NCI-H128 (cell line): ENCODE measurements around the gene RUNX3.
A peak's percentile ranks its signal among the peaks of the same experiment; 100 is the strongest.

ENCODE experiments used
- DNase-seq: peaks from one replicate; lab custom pipeline; 2025; ENCODE audit not compliant: unreplicated experiment; lab: John Stamatoyannopoulos, UW

The RUNX3 gene

DNA sequence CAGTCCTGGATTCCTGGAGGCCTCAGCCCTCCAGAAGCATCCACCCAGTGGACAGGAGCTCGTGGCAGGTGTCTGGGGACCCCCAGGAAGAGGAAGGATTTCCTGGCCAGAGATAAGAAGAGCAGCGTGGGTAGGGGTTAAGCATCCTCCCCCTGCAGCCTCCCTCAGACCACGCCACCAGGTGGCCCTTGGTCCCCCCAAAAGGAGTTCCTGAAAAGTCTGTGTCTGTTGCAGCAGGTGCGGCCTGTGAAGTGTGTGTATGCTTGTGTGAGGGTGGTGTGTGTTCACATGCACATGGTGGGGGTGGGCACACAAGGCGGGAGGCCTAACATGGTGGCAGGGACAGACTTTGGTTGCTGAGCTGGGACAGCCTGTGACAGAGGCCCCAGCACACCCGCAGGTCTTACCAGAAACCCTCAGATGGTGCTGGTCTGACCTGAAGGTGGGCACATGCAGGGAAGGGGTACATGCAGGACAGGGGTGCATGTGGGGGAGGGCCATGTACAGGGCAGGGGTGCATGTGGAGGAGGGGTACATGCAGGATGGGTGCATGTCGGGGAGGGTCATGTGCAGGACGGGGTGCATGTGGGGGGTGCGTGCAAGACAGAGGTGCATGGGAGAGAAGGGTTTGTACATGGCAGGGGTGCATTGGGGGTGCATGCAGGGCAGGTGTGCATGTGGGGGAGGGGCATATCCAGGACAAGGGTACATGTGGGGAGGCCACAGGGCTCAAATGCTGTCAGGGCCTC, 18.2 kb upstream of the RUNX3 start:
- DNase-seq = no peak

DNA sequence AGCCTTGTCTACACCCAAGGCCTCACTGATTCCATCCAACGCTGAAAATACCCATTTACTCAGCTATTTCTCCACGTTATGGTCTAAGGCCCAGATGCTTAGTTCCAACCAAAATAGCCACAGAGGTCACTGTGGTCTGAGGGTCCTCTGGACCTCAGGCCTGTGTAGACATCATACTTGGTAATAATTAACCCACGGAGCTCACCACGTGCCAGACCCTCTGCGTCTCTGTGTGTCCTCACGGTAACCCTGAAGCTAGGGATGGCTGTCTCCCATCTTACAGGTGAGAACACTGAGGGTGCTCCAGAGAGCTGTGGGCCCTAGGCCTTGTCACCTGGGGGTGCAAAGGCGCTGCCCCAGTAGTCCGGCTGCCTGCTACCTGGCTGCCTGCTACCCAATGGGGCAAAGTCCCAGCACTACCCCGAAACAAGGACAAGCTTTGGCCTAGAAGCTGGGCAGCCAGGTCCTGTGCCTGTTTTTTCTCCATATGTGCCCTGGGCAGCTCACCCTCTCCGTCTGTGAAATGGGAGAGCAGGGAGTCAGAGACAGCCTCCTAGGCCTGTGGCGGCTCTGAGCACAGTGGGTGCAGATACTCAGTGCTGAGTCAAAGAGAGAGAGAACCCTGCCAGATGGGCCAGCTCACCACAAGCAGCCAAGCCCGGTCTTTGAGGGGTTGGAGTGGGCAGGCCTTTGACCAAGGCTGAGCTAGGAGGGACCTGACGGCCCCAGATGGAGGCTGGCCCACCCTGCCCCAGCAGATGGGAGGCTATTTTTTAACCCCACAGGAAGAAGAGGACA, 17.0 kb upstream of the RUNX3 start:
- DNase-seq = no peak

DNA sequence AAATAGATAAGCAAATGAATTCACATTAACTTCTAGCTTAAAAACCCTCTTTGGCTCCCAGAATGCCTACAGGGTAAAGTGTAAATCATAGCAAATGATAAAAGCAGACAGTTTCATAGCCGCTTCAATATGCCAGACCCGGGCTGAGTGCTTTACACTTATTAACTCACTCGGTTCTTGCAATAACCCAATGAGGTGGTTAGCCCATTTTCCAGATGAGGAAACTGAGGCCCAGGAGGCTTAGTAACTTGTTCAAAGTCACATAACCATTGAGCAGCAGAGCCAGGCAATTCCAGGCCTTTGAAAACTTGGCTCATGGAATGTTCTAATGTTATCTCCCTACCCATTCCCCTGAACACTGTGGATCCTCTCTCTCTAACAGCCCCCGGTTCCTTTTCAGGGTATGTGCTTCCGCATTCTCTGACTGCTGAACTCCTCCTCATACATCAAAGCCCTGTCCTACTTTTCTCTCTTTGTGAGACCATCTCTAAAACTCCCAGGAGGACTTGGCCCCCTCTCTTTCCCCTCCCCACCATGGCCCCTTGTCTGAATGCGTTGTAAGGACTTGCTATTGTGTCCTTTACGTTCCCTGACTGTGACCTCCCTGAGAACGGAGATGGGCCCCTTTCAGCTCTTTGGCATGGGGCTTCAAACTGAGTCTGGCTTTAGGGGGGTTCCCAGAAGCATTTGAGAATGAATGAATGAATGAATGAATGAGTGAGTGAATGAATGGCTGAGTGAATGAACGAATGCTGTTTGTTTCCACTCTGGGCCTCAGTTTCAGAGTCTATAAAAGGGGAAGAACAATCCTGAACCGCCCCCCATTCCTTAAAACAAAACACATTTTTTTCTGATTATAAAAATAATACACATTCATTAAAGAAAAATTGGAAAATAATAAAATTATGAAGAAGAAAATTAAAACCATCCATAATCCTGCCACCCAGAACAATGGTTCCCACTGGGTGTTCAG, 15.6 kb upstream of the RUNX3 start:
- no peak for DNase-seq

DNA sequence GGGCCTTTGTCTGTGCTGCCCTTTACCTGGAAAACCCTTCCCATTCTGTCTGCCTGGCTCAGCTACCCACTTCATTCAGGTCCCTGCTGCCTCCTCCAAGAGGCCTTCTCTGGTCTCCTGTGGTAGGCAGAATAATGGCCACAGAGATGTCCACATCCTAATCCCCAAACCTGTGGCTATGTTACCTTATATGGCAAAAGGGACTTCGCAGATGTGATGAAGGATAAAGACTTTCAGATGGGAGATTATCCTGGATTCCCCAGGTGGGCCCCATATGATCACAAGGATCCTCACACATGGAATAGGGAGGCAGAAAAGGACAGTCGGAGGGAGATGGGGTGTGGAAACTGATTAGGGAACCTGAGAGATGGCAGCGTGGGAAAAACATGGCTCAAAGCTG, 14.2 kb upstream of the RUNX3 start:
- DNase-seq = no peak

DNA sequence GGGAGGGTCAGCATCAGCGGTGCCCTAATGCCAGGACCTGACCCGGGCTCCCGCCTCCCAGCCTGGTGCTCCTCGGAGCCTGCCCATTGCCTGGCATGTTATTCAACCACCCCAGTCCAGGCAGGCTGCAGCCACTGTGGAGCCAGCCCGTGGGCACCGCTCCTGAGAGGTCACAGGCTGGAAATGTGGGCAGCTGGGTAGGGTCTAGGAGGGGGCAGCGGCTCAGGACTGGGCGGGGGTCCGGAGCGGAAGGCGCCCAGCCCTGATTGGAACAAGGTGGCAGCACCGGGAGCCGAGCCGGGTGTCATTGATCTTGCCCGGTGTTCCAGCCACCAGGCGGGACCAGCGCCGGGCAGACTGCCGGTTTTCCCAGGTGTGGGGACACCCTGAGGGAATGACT, 12.7 kb upstream of the RUNX3 start:
- no peak for DNase-seq

DNA sequence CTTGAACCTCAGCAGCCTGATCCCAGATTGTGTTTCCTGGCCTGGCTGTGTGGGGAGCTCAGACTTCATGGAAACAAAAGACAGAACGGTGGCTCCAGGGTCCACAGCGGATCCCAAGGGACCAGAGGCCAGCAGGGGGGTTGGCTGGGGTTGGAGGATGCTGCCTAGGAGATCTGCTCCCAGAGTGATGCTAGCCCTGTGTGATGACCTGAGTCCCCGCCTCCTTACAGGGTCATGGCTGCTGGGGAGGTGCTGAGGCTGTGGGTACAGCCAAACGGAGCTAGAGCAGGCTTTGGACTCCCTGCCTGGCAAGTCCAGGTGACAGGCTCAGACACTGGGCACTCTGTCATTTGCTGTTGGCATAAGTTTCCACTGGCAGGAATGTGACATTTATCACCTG, 11.5 kb upstream of the RUNX3 start:
- DNase-seq = no peak

DNA sequence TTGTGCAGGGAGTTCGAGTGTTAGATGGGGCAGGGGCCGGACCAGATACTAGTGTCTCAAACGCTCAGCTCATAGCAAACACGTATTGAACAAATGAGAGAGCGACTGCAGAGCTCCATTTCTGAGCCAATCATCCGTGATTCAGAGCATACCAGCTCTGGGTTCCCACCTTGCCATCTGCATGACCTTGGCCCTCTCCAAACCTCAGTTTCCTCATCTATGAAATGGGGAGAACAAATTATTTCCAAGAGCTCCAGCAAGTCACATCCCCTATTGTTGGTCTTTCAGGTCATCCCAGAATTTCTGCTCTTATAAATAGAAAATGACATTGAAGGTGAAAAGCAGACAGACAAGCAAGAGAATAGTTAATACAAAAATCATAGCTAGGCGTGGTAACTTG, 10.2 kb upstream of the RUNX3 start:
- no peak for DNase-seq

DNA sequence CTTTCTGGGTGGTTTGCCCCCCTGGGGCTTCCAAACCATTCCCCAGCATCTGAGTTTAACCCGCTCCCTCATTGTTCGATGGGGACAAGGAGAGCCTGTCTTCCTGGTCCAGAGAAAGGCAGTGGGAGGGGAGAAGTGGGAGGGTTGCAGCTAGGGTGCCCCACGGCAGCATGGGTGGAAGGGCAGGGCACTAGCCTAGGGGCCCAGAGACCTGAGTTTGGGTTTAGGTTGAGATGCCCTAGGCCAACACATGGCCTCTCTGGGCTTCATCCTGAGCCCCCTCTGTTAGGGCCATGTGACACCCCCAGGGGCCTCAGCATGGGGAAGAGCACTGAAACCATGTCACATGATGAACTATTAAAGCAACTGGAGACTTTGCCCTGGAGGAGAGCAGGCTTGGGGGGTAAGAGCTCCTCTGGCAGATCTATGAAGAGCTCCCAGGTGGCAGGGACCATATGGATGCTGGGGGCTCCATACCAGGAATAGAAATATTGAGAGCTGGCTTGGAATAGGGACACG, 9.7 kb upstream of the RUNX3 start:
- DNase-seq = no peak

DNA sequence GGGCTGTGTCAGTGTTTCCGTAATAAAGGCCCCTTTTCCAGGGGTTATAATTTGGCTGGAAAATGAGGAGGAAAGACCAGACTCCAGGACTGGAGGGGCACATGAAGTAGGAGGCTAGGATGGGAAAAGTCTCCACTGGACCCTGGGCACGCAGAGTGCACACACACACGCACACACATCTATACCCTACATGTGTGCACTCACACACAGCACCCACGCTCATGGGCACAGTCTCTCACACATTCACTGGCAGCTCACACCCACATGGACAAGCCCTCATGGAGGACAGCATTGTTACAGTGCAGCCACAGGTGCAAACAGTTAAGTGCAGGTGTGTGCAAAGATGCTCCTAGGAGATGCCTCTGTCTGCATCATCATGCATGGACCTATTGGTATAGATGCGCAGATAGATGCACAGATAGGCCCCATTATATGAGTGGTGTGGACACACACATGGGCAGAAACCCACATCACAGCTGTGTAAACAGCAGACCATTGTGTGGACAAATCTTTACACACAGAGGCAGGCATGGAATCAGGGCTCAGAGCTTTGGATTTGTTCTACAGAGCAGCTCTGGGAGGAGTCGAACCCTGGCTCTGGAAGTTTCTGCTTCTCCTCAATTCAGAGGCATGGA, 9.1 kb upstream of the RUNX3 start:
- no peak for DNase-seq

DNA sequence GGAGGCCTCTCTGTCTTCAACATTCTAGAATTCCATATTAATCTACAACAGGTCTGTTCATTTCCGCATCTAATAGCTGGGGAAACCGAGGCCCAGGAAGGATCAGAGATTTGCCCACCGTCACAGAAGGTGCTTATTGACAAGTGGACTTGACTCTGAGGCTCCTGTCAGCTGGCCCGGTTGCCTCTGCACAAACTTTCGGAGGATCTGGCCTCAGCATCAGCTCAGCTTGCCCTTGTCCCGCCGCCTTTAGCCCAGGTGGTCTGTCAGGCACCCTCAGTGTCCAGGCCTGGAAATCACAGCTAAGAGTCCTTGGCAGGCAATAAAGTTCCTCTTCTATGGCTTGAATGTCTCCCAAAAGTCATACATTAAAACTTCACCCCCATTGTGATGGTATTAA, 8.2 kb upstream of the RUNX3 start:
- no peak for DNase-seq

DNA sequence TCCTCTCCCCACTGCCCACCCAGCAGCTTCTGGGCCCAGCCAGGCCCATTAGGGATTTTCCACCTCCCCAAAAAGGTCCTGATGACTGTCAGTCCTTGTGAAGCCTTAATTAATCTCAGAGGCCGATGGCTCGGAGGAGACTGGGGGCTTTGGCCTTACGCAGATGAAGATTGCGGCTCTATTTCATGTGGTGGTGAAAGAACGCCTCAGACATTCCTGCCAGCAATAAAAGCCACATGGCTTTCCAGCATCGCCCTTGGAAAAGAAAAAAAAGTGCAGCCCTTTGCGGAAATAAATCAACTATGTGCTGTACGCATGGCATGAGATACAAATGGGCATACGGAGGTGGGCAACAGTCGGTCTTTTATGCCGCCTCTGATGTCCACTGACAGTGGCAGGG, 6.6 kb upstream of the RUNX3 start:
- no peak for DNase-seq

DNA sequence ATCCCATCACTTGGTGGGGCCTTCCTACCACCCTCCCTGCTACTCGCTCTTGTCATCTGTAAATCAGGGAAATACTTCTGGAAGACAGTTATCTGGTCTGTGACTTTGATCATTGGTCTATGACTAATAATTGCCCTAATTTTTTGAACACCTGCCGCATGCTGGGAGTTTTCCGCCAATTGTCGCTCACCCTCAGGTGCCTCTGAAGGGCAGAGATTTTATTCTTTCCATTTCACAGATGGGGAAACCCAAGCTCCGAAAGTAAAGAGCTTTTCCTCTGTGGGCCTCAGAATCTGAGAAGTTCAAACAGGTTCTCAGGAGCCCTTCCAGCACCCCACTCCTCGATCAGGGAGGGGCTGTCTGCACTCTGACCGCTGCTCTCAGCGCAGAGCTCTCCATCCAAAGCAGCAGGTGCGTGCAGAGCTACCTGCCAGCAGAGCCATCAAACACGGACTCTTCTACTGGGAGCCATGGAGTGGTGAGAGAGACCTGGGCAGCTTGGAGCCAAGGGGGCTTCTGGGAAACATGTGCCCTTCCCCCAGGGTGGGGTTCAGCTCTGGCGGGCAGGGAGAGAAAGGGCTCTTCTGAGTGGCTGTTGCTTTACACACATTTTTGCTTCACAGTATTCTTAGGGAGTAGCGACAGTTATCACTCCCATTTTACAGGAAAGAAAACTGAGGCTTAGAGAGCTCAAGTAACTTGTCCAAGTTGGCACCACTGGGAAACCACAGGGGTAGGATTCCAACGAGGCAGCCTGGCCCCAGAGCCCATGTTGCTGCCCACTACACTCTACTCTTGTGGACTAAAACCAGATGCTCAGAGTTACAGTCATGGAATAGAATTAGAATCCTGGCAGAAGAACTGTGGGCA, 5.8 kb upstream of the RUNX3 start:
- no peak for DNase-seq

DNA sequence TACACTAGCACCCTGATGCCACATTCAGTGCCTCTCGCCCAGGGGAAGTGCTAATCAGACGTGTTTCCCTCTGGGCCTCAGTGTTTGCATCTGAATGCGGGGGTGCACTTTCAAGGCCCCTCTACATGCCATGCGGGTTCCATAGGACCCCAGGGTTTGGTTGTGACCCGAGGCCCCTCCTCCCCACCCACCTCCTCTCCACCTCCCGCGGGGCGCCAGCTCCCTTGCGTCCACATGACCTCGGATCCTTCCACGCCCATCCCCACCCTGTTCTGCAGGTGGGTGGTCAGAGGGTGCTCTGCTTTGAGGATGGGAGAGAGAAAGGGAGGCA, 5.1 kb upstream of the RUNX3 start:
- no peak for DNase-seq

DNA sequence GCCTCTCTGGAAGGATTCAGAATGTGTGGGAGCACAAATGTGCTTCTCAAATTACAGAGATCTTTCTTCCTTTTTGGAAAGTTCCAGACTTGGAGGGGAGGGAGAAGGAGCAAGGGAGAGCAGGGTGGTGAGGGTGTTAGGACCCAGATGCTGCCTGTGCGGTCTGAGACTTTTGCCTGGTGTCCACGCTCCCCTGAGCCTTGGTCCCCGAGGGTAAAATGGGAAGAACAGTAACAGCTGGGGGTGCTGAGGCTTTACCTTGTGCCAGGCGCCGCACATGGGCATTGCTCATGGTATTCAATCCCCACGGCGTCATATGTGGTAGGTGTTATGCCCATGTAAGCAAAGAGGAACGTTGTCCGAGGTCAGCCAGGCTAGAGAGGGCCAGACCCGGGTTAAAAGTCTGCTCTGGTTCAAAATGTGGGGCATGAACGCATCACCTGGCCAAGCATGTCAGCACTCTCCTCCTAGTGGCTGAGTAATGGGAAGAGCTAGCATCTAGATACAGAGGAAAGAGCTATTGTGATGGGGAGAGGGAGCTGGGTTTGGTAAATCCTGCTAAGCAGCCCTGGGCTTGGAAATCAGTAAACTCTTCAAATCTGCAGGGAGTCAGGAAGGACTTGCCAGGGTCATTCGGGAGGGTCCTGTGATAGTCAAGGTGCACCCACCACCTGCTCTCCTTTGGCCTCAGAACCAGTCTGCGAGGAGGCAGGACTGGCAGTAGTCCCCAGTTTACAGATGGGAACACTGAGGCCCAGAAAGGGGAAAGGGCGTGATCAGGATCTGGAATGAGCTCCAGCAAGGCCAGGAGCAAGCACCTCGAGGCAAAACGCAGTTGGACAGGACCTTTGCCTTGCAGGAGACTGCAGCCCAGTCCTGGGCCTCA, 4.5 kb upstream of the RUNX3 start:
- DNase-seq = no peak

DNA sequence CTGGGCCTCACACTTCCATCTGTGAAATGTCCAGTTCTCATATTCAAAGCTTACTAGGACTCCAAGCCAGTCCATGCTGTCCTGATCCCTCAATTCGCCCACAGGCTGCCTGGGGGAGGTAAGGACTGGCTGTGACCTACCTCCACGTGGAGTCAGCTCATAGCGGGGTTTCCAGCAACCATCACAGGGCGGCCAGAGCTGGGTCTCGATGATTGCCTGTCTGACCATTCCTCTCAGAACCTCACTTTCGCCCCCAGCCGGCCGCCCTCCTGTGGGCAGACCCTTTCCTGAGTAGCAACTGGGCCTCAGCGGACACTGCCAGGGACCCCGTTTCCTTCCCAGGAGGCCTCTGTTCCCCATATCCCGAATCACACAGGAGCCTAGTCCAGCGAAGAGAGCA, 3.4 kb upstream of the RUNX3 start:
- no peak for DNase-seq

DNA sequence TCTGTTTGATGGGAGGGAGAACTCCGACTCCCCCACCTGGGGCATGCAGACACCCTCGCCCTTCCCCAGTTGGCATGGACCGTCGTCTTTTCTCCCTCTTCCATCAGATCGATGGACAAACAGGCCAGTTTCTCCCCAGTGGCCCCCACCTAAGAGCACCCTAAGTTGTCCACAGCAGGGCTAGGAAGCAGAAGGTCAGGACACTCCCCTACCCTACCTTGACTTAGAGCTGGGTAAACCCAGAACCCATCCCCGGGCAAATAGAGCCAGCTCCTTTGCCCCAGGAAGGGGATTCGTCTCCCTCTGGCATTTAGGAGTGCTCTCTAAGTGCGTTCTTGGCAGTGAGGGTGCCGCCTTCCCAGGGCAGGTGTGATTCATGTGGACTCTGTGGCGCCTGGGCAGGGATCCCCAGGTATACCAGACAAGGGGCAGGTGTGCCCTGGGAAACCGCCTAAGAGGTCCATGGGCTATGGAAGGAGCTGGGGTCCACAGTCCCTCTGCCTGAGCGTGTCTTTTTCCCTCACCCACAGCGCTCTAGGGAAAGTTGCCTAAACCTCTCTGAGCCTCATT, 2.7 kb upstream of the RUNX3 start:
- no peak for DNase-seq

DNA sequence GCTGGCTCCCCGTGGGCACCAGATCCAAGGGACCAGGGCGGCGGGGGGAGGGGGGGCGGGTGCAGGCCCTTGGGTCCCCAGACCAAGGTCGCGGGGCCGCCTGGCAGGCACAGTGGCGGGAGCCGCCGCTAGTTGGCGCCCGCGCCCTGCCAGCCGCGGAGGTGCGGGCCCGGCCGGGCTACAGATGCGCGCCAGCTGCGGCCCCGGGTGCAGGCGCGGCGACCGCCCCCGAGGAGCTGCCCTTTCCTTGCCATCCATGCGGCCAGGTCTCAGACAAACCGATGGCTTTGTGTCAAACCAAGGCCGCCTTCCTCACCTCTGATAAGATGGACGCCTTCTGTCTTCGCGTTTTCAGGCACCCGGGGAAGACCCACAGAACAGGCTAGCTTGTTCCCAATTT, 2.2 kb upstream of the RUNX3 start:
- peak; percentile 15 for DNase-seq

DNA sequence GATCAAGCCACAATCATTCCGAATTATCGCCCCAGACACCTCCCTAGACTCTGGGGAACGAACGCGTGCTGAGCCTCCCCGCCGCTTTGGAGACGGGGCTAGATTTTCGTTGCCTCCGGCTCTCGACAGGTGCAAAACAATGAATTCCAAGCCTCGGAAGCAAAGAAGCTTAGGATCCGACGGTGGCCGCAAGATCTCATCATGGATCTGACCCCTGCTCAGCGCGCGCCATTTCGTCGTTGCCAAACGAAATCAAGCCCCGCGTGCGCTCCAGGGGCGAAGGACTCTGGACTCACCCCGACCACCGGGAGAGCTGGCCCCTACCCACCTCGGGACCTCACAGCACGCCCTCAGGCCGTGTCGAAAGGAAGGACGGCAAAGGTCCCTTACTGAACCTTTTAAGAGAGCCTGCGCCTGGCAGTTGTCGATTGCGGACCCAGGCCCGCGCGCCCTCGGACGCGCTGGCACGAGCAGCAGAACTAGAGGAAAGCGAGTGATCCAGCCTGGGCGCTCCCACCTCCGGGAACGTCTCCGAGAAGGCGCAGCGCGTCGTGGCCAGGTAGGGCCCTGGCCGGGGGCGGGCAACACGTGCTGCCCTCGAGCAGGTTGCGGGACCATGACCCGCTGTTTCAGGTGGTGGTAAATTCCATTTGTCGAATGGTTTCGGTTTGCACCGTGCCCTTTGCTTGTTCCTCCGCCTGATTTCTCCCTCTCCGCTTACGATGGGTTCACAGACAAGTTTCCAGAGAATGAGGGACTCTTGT, 1.6 kb upstream of the RUNX3 start:
- DNase-seq = no peak
